IMR-90 (cell line): ENCODE measurements around the gene ZIC3.

Source experiments
- BHLHE40 ChIP-seq: fragments of 150-350 bp; IDR thresholded peaks from 2 replicates; pipeline ENCODE4 v1.6.1; 2016; ENCODE audit warnings: mild to moderate bottlenecking, low read depth, low read length
- FOS ChIP-seq: fragments of 150-350 bp; IDR thresholded peaks from 2 replicates; pipeline ENCODE4 v1.6.1; 2016; ENCODE audit warnings: low read depth, low read length
- MXI1 ChIP-seq: IDR thresholded peaks from 2 replicates; pipeline ENCODE4 v1.6.1; 2012; ENCODE audit warnings: low read depth, mild to moderate bottlenecking, low read length, moderate library complexity, borderline replicate concordance
- NFE2L2 ChIP-seq: fragments of 150-350 bp; IDR thresholded peaks from 2 replicates; pipeline ENCODE4 v1.6.1; 2016; ENCODE audit warnings: low read depth, mild to moderate bottlenecking, low read length
- POLR2A ChIP-seq: IDR thresholded peaks from 2 replicates; pipeline ENCODE4 v1.6.1; 2012; ENCODE audit warnings: mild to moderate bottlenecking, low read depth, low read length
- RAD21 ChIP-seq: IDR thresholded peaks from 2 replicates; pipeline ENCODE4 v1.6.1; 2012; ENCODE audit warnings: low read length, improper control_type of control experiment
- TF ChIP-seq, protein P1 (sequence below): conservative IDR thresholded peaks from 2 replicates; pipeline ENCODE4 v1.5.1; 2012; ENCODE audit warnings: mild to moderate bottlenecking, low read depth, low read length, improper control_type of control experiment
- TF ChIP-seq, protein P2 (sequence below): fragments of 150-350 bp; IDR thresholded peaks from 2 replicates; pipeline ENCODE4 v1.6.1; 2017; ENCODE audit warnings: mild to moderate bottlenecking, antibody characterized with exemption, low read length, low read depth

DNA sequence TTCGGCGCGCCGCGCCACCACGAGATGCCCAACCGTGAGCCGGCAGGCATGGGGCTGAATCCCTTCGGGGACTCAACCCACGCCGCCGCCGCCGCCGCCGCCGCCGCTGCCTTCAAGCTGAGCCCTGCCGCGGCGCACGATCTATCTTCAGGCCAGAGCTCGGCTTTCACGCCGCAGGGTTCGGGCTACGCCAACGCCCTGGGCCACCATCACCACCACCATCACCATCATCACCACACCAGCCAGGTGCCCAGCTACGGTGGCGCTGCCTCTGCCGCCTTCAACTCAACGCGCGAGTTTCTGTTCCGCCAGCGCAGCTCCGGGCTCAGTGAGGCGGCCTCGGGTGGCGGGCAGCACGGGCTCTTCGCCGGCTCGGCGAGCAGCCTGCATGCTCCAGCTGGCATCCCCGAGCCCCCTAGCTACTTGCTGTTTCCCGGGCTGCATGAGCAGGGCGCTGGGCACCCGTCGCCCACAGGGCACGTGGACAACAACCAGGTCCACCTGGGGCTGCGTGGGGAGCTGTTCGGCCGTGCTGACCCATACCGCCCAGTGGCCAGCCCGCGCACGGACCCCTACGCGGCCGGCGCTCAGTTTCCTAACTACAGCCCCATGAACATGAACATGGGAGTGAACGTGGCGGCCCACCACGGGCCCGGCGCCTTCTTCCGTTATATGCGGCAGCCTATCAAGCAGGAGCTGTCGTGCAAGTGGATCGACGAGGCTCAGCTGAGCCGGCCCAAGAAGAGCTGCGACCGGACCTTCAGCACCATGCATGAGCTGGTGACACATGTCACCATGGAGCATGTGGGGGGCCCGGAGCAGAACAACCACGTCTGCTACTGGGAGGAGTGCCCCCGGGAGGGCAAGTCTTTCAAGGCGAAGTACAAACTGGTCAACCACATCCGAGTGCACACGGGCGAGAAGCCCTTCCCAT, 1.1 kb downstream of the ZIC3 start:
- no peak for TF ChIP-seq MXI1
- TF ChIP-seq, protein P1, sequence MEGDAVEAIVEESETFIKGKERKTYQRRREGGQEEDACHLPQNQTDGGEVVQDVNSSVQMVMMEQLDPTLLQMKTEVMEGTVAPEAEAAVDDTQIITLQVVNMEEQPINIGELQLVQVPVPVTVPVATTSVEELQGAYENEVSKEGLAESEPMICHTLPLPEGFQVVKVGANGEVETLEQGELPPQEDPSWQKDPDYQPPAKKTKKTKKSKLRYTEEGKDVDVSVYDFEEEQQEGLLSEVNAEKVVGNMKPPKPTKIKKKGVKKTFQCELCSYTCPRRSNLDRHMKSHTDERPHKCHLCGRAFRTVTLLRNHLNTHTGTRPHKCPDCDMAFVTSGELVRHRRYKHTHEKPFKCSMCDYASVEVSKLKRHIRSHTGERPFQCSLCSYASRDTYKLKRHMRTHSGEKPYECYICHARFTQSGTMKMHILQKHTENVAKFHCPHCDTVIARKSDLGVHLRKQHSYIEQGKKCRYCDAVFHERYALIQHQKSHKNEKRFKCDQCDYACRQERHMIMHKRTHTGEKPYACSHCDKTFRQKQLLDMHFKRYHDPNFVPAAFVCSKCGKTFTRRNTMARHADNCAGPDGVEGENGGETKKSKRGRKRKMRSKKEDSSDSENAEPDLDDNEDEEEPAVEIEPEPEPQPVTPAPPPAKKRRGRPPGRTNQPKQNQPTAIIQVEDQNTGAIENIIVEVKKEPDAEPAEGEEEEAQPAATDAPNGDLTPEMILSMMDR, result no peak
- TF ChIP-seq RAD21, result no peak
- TF ChIP-seq BHLHE40, result no peak
- no peak for TF ChIP-seq NFE2L2
- TF ChIP-seq, protein P2, sequence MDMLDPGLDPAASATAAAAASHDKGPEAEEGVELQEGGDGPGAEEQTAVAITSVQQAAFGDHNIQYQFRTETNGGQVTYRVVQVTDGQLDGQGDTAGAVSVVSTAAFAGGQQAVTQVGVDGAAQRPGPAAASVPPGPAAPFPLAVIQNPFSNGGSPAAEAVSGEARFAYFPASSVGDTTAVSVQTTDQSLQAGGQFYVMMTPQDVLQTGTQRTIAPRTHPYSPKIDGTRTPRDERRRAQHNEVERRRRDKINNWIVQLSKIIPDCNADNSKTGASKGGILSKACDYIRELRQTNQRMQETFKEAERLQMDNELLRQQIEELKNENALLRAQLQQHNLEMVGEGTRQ, result no peak
- no peak for TF ChIP-seq POLR2A
- no peak for TF ChIP-seq FOS
